MM.1S (cell line): Measurements from ENCODE around the gene TCERG1.
A peak's percentile ranks its signal among the peaks of the same experiment; 100 is the strongest.

Experiments
- DNase-seq: peaks from one replicate; pipeline ENCODE4 v3.0.0-alpha.2; 2015
- H2AFZ ChIP-seq: fragments of 300-600 bp; sonication (generic); 2 replicates; pipeline ENCODE4 v1.6.0; 2016; ENCODE audit warnings: antibody characterized with exemption, low read length
- H3F3A ChIP-seq: fragments of 300-600 bp; sonication (generic); 2 replicates; pipeline ENCODE4 v1.6.1; 2016; ENCODE audit warnings: mild to moderate bottlenecking, antibody characterized with exemption, low read length, moderate library complexity, mixed read lengths; ENCODE audit not compliant: insufficient read depth
- H3K27ac ChIP-seq: fragments of 300-600 bp; sonication (generic); 2 replicates; pipeline ENCODE4 v1.5.1; 2016; ENCODE audit warnings: mild to moderate bottlenecking, low read length
- H3K27me3 ChIP-seq: fragments of 300-600 bp; sonication (generic); replicated peaks from 2 replicates; pipeline ENCODE4 v1.6.0; 2016; ENCODE audit warnings: low read length; ENCODE audit not compliant: insufficient read depth
- H3K36me3 ChIP-seq: fragments of 300-600 bp; sonication (generic); replicated peaks from 2 replicates; pipeline ENCODE4 v1.6.1; 2016; ENCODE audit warnings: mild to moderate bottlenecking, low read length, mixed read lengths; ENCODE audit not compliant: insufficient read depth
- H3K4me1 ChIP-seq: fragments of 300-600 bp; sonication (generic); 2 replicates; pipeline ENCODE4 v1.6.1; 2016; ENCODE audit warnings: low read length, mixed read lengths
- H3K4me2 ChIP-seq: fragments of 300-600 bp; sonication (generic); 2 replicates; pipeline ENCODE4 v1.6.0; 2016; ENCODE audit warnings: low read depth, low read length
- H3K4me3 ChIP-seq: fragments of 300-600 bp; sonication (generic); 2 replicates; pipeline ENCODE4 v1.5.1; 2016; ENCODE audit warnings: low read length, mixed read lengths
- H3K79me2 ChIP-seq: fragments of 300-600 bp; sonication (generic); 2 replicates; pipeline ENCODE4 v1.6.1; 2016; ENCODE audit warnings: mixed run types, low read length, mixed read lengths
- H3K9ac ChIP-seq: fragments of 300-600 bp; sonication (generic); 2 replicates; pipeline ENCODE4 v1.6.1; 2016; ENCODE audit warnings: low read length, mixed read lengths
- H3K9me2 ChIP-seq: fragments of 300-600 bp; sonication (generic); replicated peaks from 2 replicates; pipeline ENCODE4 v1.6.1; 2016; ENCODE audit warnings: mild to moderate bottlenecking, low read length, mixed read lengths; ENCODE audit not compliant: insufficient read depth
- H3K9me3 ChIP-seq: fragments of 300-600 bp; sonication (generic); replicated peaks from 2 replicates; pipeline ENCODE4 v1.6.1; 2016; ENCODE audit warnings: mild to moderate bottlenecking, low read length, mixed read lengths; ENCODE audit not compliant: insufficient read depth
- H4K20me1 ChIP-seq: fragments of 300-600 bp; sonication (generic); 2 replicates; pipeline ENCODE4 v1.6.1; 2016; ENCODE audit warnings: mild to moderate bottlenecking, low read length, moderate library complexity, mixed read lengths; ENCODE audit not compliant: insufficient read depth
- EZH2 ChIP-seq: fragments of 300-600 bp; sonication (generic); optimal IDR thresholded peaks from 2 replicates; pipeline ENCODE3; 2017; ENCODE audit warnings: low read depth, mild to moderate bottlenecking, antibody characterized with exemption, low read length, mixed read lengths
- EZH2phosphoT487 ChIP-seq: fragments of 300-600 bp; sonication (generic); IDR thresholded peaks from 2 replicates; pipeline ENCODE4 v1.6.1; 2018; ENCODE audit warnings: antibody characterized with exemption, low read length
- TF ChIP-seq, protein P1 (sequence below): fragments of 300-600 bp; sonication (generic); IDR thresholded peaks from 2 replicates; pipeline ENCODE4 v1.5.1; 2016; ENCODE audit warnings: antibody characterized with exemption, low read length, mixed read lengths

TCERG1 gene

DNA sequence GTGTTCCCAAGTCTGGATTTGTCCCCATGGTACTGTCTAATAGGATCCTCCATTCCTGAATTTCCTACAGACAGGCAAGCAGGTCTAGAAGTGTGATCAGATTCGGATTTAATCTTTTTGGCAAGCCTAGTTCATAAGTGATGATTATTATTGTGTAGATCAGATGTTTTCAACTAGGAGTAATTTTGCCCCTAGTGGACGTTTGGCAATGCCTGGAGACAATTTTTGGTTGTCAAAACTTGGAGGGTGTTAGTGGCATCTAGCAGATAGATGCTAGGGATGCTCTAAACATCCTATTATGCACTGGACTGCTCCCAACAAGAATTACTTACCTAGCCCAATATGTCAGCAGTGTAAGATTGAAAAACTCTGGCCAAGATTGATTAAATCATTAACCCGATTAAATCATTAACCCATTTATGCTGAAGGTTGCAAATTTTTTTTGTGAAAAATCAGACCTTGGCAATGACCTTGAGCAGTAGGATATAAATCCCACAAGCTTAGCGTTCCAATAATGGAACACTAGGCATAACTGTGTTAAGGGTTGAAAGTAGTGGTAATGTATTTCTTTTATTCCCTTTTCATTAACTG, 28.2 kb downstream of the TCERG1 start:
- no peaks in the 10 kb centered on the region for H3K9me3 ChIP-seq
- H3K4me2 ChIP-seq = no peak overlapping the region
- no peak overlapping the region for H2AFZ ChIP-seq
- no peaks in the 10 kb centered on the region for H4K20me1 ChIP-seq
- H3K4me1 ChIP-seq = no peaks in the 10 kb centered on the region
- H3K9me2 ChIP-seq = no peaks in the 10 kb centered on the region
- TF ChIP-seq, protein P1, sequence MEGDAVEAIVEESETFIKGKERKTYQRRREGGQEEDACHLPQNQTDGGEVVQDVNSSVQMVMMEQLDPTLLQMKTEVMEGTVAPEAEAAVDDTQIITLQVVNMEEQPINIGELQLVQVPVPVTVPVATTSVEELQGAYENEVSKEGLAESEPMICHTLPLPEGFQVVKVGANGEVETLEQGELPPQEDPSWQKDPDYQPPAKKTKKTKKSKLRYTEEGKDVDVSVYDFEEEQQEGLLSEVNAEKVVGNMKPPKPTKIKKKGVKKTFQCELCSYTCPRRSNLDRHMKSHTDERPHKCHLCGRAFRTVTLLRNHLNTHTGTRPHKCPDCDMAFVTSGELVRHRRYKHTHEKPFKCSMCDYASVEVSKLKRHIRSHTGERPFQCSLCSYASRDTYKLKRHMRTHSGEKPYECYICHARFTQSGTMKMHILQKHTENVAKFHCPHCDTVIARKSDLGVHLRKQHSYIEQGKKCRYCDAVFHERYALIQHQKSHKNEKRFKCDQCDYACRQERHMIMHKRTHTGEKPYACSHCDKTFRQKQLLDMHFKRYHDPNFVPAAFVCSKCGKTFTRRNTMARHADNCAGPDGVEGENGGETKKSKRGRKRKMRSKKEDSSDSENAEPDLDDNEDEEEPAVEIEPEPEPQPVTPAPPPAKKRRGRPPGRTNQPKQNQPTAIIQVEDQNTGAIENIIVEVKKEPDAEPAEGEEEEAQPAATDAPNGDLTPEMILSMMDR = peak; percentile 31
- TF ChIP-seq EZH2 = no peak
- no peak overlapping the region for H3K9ac ChIP-seq
- DNase-seq = no peak
- H3K4me3 ChIP-seq = no peak overlapping the region
- no peaks in the 10 kb centered on the region for H3F3A ChIP-seq
- H3K27ac ChIP-seq = no peak overlapping the region
- H3K36me3 ChIP-seq = peaks cover 7% of the 10 kb centered on the region
- H3K79me2 ChIP-seq = peaks cover 9% of the 10 kb centered on the region; the same call in 1 of the 2 replicates
- H3K27me3 ChIP-seq = no peaks in the 10 kb centered on the region

GRCh38 chr5:146475906-146476305, 28.8 kb downstream of the TCERG1 start:
- H3F3A ChIP-seq = no peaks in the 10 kb centered on the region
- peaks cover 8% of the 10 kb centered on the region for H3K36me3 ChIP-seq
- no peak overlapping the region for H3K4me3 ChIP-seq
- no peaks in the 10 kb centered on the region for H3K9me2 ChIP-seq
- no peaks in the 10 kb centered on the region for H4K20me1 ChIP-seq
- H3K9me3 ChIP-seq = no peaks in the 10 kb centered on the region
- H3K27me3 ChIP-seq = no peaks in the 10 kb centered on the region
- no peak overlapping the region for H2AFZ ChIP-seq
- peaks cover 8% of the 10 kb centered on the region; the same call in 1 of the 2 replicates for H3K79me2 ChIP-seq
- no peak overlapping the region for H3K27ac ChIP-seq
- no peak overlapping the region for H3K9ac ChIP-seq
- H3K4me2 ChIP-seq = no peak overlapping the region
- no peak for DNase-seq
- no peaks in the 10 kb centered on the region for H3K4me1 ChIP-seq
- no peak for TF ChIP-seq EZH2phosphoT487
- TF ChIP-seq, protein P1 = no peak
- TF ChIP-seq EZH2 = no peak

DNA sequence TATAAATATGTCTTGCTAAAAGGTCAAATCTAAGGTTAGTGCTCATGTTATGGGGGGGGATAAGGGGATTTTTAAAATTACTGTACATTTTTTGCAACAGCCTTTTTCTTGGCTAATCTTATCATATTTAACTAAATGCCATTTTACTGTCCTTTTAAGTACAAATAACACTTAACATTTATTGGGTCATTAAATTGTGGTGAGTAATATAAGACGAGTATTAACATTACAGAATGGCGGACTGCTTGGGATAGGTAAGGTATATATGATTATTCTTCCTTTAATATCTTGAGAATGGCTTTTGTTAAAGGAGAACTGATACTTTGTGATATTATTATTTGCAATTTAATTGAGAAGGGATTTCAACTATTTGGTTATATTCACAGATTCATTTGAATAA, 35.6 kb downstream of the TCERG1 start:
- Histone ChIP-seq H3K9me2 (no peaks in the 10 kb centered on the region), H3K79me2 (peaks cover 4% of the 10 kb centered on the region; the same call in 1 of the 2 replicates), H3K27ac (no peak overlapping the region), H3K4me2 (no peak overlapping the region), H3K9me3 (no peaks in the 10 kb centered on the region), H2AFZ (no peak overlapping the region), H3K4me1 (no peaks in the 10 kb centered on the region), H3K4me3 (no peak overlapping the region), H4K20me1 (no peaks in the 10 kb centered on the region), H3F3A (no peaks in the 10 kb centered on the region), H3K9ac (no peak overlapping the region), H3K36me3 (peaks cover 30% of the 10 kb centered on the region; the same call in 1 of the 2 replicates), H3K27me3 (no peaks in the 10 kb centered on the region)
- TF ChIP-seq, protein P1 = no peak
- TF ChIP-seq EZH2 = no peak
- TF ChIP-seq EZH2phosphoT487 = no peak
- DNase-seq = no peak
